Measurements from ENCODE around the gene SHOC2. TPM values are rescaled to one million over a fixed set of nuclear protein-coding genes. Genes with fewer than 3 reads are reported as not detected.

The SHOC2 gene
- total and polyA plus RNA-seq, 2 of the 13 experiments (the other 11 are each of a cell fraction or from before 2014, with no cell fraction given) = 8.6 to 25.5 TPM

- in situ Hi-C loops (cut with HindIII; ENCODE audit: extremely low pct_ligation_motif_present, low pct_unique_long_range_greater_than_20kb) (loop anchor here (25.0 kb wide), 1 partner anchor 286 kb away; no protein-coding TSS in a partner anchor), intact Hi-C loops (cut with micrococcal nuclease; ENCODE audit: unreplicated experiment) (no loop called here)
- no peak overlapping the region for H3K9ac ChIP-seq (ENCODE audit: insufficient read depth, low read depth, low read length)
- ChIA-PET POLR2A (no interaction called here), CTCF (ENCODE audit: low intra/inter-chr PET ratio, low total read pairs) (no interaction called here)
- no peaks in the 10 kb centered on the region for H3K27me3 ChIP-seq (ENCODE audit: control insufficient read depth in 1 of 2, insufficient read depth in 2 of 2, low read length in 2 of 2)
- H3K4me2 ChIP-seq (ENCODE audit: low read depth, low read length) = no peak overlapping the region
- no peaks in the 10 kb centered on the region for H3K79me2 ChIP-seq (ENCODE audit: insufficient read depth, low read length)
- H3K4me1 ChIP-seq (ENCODE audit: insufficient read depth, low read length) = peaks cover 12% of the 10 kb centered on the region
- H3K27ac ChIP-seq (ENCODE audit: extremely low read length, insufficient read depth, low read length) = no peak overlapping the region
- peaks cover 3 to 21% of the 10 kb centered on the region in 2 experiments for H3K36me3 ChIP-seq (replicated peaks in 1 of 2; ENCODE audit: control insufficient read depth in 1 of 2, insufficient read depth in 2 of 2, low read length in 2 of 2)
- FAIRE-seq (no peak), ATAC-seq (no peak), DNase-seq (ENCODE audit: low spot score) (no peak)
- H3K4me3 ChIP-seq (replicated peaks in 1 of 3; ENCODE audit: insufficient read depth in 1 of 3, low read depth in 2 of 3, low read length in 3 of 3) = no peak overlapping the region
- no peaks in the 10 kb centered on the region for H3K9me3 ChIP-seq (ENCODE audit: low read length)
- no peak overlapping the region for H2AFZ ChIP-seq (ENCODE audit: low read length)
- no peaks in the 10 kb centered on the region; the same call in 1 of the 2 replicates for H4K20me1 ChIP-seq (ENCODE audit: insufficient read depth, low read length)
- BruUV-seq (replicated peaks) = TSS peak; percentile 26
- TF ChIP-seq CC2D1A (CRISPR knock-in tag; IDR thresholded peaks at IDR 0.05) = no peak
- TF ChIP-seq NAIF1 (CRISPR knock-in tag; IDR thresholded peaks at IDR 0.05; ENCODE audit: borderline replicate concordance) = no peak
- no peak for TF ChIP-seq KMT2A (CRISPR knock-in tag; IDR thresholded peaks at IDR 0.05)
- TF ChIP-seq ZNF24 (IDR thresholded peaks at IDR 0.05) = no peak
- TF ChIP-seq ADNP (CRISPR knock-in tag; IDR thresholded peaks at IDR 0.05) = no peak
- TF ChIP-seq RAD21 (CRISPR knock-in tag; IDR thresholded peaks at IDR 0.05) = no peak
- no peak for TF ChIP-seq ZNF616 (CRISPR knock-in tag; IDR thresholded peaks at IDR 0.05; ENCODE audit: low read depth)
- TF ChIP-seq, protein P1, sequence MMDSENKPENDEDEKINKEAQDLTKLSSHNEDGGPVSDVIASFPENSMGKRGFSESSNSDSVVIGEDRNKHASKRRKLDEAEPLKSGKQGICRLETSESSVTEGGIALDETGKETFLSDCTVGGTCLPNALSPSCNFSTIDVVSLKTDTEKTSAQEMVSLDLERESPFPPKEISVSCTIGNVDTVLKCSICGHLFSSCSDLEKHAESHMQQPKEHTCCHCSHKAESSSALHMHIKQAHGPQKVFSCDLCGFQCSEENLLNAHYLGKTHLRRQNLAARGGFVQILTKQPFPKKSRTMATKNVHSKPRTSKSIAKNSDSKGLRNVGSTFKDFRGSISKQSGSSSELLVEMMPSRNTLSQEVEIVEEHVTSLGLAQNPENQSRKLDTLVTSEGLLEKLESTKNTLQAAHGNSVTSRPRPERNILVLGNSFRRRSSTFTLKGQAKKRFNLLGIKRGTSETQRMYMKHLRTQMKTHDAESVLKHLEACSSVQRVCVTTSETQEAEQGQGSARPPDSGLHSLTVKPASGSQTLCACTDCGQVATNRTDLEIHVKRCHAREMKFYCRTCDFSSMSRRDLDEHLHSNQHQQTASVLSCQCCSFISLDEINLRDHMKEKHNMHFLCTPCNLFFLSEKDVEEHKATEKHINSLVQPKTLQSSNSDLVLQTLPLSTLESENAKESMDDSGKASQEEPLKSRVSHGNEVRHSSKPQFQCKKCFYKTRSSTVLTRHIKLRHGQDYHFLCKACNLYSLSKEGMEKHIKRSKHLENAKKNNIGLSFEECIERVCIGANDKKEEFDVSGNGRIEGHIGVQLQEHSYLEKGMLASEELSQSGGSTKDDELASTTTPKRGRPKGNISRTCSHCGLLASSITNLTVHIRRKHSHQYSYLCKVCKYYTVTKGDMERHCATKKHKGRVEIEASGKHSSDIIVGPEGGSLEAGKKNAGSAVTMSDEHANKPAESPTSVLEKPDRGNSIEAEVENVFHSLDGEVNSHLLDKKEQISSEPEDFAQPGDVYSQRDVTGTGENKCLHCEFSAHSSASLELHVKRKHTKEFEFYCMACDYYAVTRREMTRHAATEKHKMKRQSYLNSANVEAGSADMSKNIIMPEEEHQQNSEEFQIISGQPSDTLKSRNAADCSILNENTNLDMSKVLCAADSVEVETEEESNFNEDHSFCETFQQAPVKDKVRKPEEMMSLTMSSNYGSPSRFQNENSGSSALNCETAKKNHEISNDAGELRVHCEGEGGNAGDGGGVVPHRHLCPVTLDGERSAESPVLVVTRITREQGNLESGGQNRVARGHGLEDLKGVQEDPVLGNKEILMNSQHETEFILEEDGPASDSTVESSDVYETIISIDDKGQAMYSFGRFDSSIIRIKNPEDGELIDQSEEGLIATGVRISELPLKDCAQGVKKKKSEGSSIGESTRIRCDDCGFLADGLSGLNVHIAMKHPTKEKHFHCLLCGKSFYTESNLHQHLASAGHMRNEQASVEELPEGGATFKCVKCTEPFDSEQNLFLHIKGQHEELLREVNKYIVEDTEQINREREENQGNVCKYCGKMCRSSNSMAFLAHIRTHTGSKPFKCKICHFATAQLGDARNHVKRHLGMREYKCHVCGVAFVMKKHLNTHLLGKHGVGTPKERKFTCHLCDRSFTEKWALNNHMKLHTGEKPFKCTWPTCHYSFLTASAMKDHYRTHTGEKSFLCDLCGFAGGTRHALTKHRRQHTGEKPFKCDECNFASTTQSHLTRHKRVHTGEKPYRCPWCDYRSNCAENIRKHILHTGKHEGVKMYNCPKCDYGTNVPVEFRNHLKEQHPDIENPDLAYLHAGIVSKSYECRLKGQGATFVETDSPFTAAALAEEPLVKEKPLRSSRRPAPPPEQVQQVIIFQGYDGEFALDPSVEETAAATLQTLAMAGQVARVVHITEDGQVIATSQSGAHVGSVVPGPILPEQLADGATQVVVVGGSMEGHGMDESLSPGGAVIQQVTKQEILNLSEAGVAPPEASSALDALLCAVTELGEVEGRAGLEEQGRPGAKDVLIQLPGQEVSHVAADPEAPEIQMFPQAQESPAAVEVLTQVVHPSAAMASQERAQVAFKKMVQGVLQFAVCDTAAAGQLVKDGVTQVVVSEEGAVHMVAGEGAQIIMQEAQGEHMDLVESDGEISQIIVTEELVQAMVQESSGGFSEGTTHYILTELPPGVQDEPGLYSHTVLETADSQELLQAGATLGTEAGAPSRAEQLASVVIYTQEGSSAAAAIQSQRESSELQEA (CRISPR knock-in tag; IDR thresholded peaks at IDR 0.05; ENCODE audit: not compliant biosample characterization) = no peak
- no peak for TF ChIP-seq SIX4 (CRISPR knock-in tag; IDR thresholded peaks at IDR 0.05)
- no peak for TF ChIP-seq HNRNPH1 (optimal IDR thresholded peaks at IDR 0.05; ENCODE audit: low read depth, low read length)
- TF ChIP-seq, protein P2, sequence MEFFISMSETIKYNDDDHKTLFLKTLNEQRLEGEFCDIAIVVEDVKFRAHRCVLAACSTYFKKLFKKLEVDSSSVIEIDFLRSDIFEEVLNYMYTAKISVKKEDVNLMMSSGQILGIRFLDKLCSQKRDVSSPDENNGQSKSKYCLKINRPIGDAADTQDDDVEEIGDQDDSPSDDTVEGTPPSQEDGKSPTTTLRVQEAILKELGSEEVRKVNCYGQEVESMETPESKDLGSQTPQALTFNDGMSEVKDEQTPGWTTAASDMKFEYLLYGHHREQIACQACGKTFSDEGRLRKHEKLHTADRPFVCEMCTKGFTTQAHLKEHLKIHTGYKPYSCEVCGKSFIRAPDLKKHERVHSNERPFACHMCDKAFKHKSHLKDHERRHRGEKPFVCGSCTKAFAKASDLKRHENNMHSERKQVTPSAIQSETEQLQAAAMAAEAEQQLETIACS (CRISPR knock-in tag; IDR thresholded peaks at IDR 0.05) = no peak
- no peak for TF ChIP-seq YY1 (IDR thresholded peaks at IDR 0.05; ENCODE audit: insufficient read depth, insufficient replicate concordance, low read depth, low read length)
- TF ChIP-seq, protein P3, sequence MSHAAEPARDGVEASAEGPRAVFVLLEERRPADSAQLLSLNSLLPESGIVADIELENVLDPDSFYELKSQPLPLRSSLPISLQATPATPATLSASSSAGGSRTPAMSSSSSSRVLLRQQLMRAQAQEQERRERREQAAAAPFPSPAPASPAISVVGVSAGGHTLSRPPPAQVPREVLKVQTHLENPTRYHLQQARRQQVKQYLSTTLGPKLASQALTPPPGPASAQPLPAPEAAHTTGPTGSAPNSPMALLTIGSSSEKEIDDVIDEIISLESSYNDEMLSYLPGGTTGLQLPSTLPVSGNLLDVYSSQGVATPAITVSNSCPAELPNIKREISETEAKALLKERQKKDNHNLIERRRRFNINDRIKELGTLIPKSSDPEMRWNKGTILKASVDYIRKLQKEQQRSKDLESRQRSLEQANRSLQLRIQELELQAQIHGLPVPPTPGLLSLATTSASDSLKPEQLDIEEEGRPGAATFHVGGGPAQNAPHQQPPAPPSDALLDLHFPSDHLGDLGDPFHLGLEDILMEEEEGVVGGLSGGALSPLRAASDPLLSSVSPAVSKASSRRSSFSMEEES (CRISPR knock-in tag; IDR thresholded peaks at IDR 0.05) = no peak
- TF ChIP-seq ZSCAN31 (CRISPR knock-in tag; IDR thresholded peaks at IDR 0.05; ENCODE audit: low read depth) = no peak
Observed at GRCh38 chr10:110898391-110898790, 21.0 kb upstream of the SHOC2 start.
